22Rv1 (cell line): Measurements from ENCODE around the gene SLC1A7.

ENCODE experiments used
- H3K27ac ChIP-seq: fragments of 450-650 bp; 2 replicates; pipeline ENCODE4 v1.5.1; 2017
- CTCF ChIP-seq: fragments of 450-650 bp; IDR thresholded peaks from 2 replicates; pipeline ENCODE4 v1.5.1; 2017; ENCODE audit warnings: mild to moderate bottlenecking
- ZFX ChIP-seq: fragments of 450-650 bp; IDR thresholded peaks from 2 replicates; pipeline ENCODE4 v1.6.1; 2017; ENCODE audit warnings: antibody characterized with exemption, borderline replicate concordance

Gene SLC1A7

GRCh38 chr1:53107090-53107489 lies 35.3 kb downstream of the SLC1A7 start:
- no peak overlapping the region for H3K27ac ChIP-seq

GRCh38 chr1:53104289-53104913 lies 38.0 kb downstream of the SLC1A7 start:
- TF ChIP-seq CTCF: no peak
- TF ChIP-seq ZFX: no peak
- no peak overlapping the region for H3K27ac ChIP-seq

More at GRCh38 chr1:53107090-53107489, 35.3 kb downstream of the SLC1A7 start:
- TF ChIP-seq ZFX: no peak
- TF ChIP-seq CTCF: no peak

GRCh38 chr1:53094533-53094919 lies 47.9 kb downstream of the SLC1A7 start:
- H3K27ac ChIP-seq: no peak overlapping the region
- no peak for TF ChIP-seq ZFX
- no peak for TF ChIP-seq CTCF

- TF ChIP-seq CTCF (no peak), ZFX (no peak)
- no peak overlapping the region for H3K27ac ChIP-seq
These were observed 48.5 kb downstream of the SLC1A7 start for GRCh38 chr1:53093778-53094532.

GRCh38 chr1:53093451-53093754 lies 49.0 kb downstream of the SLC1A7 start:
- TF ChIP-seq CTCF: no peak
- TF ChIP-seq ZFX: no peak
- no peak overlapping the region for H3K27ac ChIP-seq

GRCh38 chr1:53092659-53093450 lies 49.6 kb downstream of the SLC1A7 start:
- H3K27ac ChIP-seq: no peak overlapping the region
- no peak for TF ChIP-seq ZFX
- TF ChIP-seq CTCF: no peak
